ENCODE measurements around the gene PLA2G5.

The PLA2G5 gene

GRCh38 chr1:20108366-20109123 lies 38.6 kb downstream of the PLA2G5 start:
- no peak overlapping the region for H3K4me3 ChIP-seq (ENCODE audit: low read depth, low read length)
- no peak for TF ChIP-seq CTCF (IDR thresholded peaks at IDR 0.05; ENCODE audit: low read depth, low read length)

- H3K4me3 ChIP-seq (ENCODE audit: low read depth, low read length) = no peak overlapping the region
- no peak for TF ChIP-seq CTCF (IDR thresholded peaks at IDR 0.05; ENCODE audit: low read depth, low read length)
Observed at GRCh38 chr1:20109223-20109856, 39.3 kb downstream of the PLA2G5 start.

- no peak for TF ChIP-seq CTCF (IDR thresholded peaks at IDR 0.05; ENCODE audit: low read depth, low read length)
- no peak overlapping the region for H3K4me3 ChIP-seq (ENCODE audit: low read depth, low read length)
Observed at GRCh38 chr1:20110679-20111078, 40.7 kb downstream of the PLA2G5 start.

GRCh38 chr1:20111452-20111851 lies 41.5 kb downstream of the PLA2G5 start:
- no peak overlapping the region for H3K4me3 ChIP-seq (ENCODE audit: low read depth, low read length)
- no peak for TF ChIP-seq CTCF (IDR thresholded peaks at IDR 0.05; ENCODE audit: low read depth, low read length)

GRCh38 chr1:20112279-20113000 lies 42.4 kb downstream of the PLA2G5 start:
- no peak overlapping the region for H3K4me3 ChIP-seq (ENCODE audit: low read depth, low read length)
- TF ChIP-seq CTCF (IDR thresholded peaks at IDR 0.05; ENCODE audit: low read depth, low read length) = no peak

GRCh38 chr1:20114021-20114648 lies 44.1 kb downstream of the PLA2G5 start:
- no peak overlapping the region for H3K4me3 ChIP-seq (ENCODE audit: low read depth, low read length)
- no peak for TF ChIP-seq CTCF (IDR thresholded peaks at IDR 0.05; ENCODE audit: low read depth, low read length)
